Neuron (in vitro differentiated cells): ENCODE data around the gene DCP1B.

Source experiments
- H2AFZ ChIP-seq: one replicate; pipeline ENCODE4 v1.6.1; 2013; ENCODE audit warnings: low read depth, mild to moderate bottlenecking, inconsistent platforms, low read length, moderate library complexity
- H3K27me3 ChIP-seq: one replicate; pipeline ENCODE4 v1.6.1; 2013; ENCODE audit warnings: low read length; ENCODE audit not compliant: insufficient read depth
- H3K36me3 ChIP-seq: one replicate; pipeline ENCODE4 v1.6.1; 2013; ENCODE audit warnings: low read length; ENCODE audit not compliant: insufficient read depth
- H3K4me1 ChIP-seq: one replicate; pipeline ENCODE4 v1.6.1; 2013; ENCODE audit warnings: low read length; ENCODE audit not compliant: insufficient read depth
- H3K4me3 ChIP-seq: 2 replicates; pipeline ENCODE4 v1.5.1; 2013; ENCODE audit warnings: mild to moderate bottlenecking, low read length, moderate library complexity
- H3K9me3 ChIP-seq: one replicate; pipeline ENCODE4 v1.6.1; 2013; ENCODE audit warnings: low read length

DCP1B gene

DNA sequence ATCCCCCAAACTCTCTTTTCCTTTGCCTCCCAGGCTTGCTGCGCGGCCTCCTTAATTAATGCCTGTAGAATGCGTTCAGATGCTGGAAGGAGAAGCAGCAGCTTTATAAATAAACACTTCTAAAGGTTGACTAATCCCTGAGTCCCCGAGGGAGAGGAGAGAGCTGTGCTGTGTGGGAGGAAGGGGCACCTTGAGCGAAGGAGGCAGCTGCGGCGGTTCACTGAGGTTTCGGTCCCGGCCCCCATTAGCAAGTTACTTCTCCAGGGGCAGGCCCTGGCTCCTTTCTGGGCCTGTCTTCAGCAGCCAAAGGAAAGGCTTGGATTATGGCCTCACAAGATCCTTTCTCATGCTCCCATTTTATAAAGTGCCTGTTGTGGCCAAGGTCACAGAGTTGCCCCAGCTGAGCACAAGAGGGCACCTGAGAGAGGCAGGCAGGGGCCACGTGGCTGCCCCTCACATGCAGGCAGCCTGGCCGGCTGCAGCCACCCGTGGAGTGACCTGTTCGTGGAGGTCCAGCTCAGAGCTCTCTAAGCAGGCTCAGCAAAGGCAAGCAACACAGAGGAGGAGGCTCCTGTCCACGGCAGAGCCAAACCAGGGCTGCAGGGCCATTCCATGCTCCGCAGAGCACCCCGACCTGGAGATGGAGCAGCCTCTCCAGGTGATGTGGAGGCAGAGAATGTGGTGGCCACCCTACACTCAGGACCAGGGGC lies 70.8 kb downstream of the DCP1B start:
- no peak overlapping the region for H3K4me3 ChIP-seq
- no peaks in the 10 kb centered on the region for H3K9me3 ChIP-seq
- H2AFZ ChIP-seq, result no peak overlapping the region
- H3K4me1 ChIP-seq, result peaks cover 7% of the 10 kb centered on the region
- H3K27me3 ChIP-seq, result no peaks in the 10 kb centered on the region
- H3K36me3 ChIP-seq, result peaks cover 26% of the 10 kb centered on the region

DNA sequence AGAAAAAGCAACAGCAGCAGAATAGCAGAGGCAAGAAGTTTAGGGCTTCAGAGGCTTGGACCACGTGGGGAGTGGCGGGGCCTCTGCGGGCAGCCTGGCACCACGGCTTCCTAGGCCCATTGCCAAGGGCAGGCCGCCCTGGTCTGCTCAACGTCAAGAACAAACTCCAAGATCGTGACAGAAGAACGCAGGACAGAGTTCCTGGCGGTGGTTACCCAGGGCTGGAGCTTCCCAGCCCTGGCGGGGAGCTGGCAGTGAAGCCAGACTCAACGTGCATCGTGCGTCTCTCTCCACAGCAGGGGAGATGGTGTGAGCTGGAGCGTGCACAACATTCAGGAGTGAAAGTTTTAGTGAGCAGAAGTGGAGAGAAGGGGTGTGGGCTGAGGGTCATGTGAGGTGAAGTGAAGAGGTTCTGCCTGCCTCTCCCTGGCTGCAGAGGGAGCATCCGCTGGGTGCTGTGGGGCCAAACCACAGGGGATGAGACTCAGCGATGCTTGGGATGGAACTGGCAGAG lies 71.9 kb downstream of the DCP1B start:
- peaks cover 15% of the 10 kb centered on the region for H3K36me3 ChIP-seq
- H3K4me3 ChIP-seq, result no peak overlapping the region
- H3K27me3 ChIP-seq, result no peaks in the 10 kb centered on the region
- H3K4me1 ChIP-seq, result peaks cover 7% of the 10 kb centered on the region
- no peak overlapping the region for H2AFZ ChIP-seq
- H3K9me3 ChIP-seq, result no peaks in the 10 kb centered on the region

DNA sequence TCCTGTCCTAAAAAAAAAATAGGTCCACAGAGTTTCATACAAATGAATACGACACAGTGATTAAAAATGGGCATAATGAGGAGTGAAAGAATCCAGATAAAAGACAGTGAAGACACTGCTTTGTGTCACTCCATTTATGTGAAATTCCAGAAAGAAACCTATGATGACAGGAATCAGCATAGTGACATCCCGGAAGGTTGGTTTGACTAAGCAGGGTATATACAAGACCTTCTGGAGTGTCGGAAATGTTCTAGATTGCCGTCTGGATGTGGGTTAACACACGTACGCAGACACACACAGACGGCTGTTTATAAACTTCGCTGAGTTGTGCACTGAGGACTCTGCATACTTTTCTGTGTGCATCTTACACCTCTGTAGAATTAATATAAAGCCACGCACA lies 72.6 kb downstream of the DCP1B start:
- H3K36me3 ChIP-seq, result peaks cover 10% of the 10 kb centered on the region
- no peak overlapping the region for H2AFZ ChIP-seq
- peaks cover 7% of the 10 kb centered on the region for H3K4me1 ChIP-seq
- H3K27me3 ChIP-seq, result no peaks in the 10 kb centered on the region
- H3K4me3 ChIP-seq, result no peak overlapping the region
- H3K9me3 ChIP-seq, result no peaks in the 10 kb centered on the region

DNA sequence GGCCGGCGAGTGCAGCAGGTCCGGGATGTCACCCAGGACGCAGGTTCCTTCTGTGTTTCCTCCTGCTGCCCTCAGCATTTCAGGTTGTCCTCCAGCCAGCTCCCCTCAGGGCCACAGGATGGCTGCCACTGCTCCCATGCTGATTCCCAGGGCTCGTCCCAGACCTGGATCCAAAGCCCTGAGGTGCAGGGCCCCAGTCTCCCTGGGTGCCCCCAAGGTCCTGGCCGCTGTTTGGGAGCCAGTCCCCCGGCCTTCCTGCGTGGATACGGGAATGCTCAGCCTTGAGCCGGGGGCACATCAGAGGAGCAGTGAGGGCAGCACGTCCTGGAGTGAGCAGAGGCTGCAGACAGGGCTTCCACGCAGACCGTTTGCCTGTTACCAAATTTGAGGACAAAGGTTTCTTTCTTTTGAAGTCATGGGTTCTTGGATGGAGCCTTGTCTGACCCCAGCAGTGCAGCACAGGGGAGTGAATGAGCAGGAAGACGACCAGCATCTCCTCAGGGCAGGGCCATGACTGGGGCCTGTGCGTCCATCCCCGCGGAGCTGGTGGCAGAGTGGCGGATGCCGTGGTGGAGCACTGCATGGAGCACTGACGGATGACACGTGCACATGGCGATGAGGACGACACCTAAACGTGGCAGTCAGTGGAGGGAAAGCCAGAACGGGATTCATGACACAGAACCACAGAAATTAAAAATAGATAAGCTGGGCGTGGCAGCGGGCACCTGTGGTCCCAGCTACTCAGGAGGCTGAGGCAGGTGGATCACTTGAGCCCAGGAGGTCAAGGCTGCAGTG lies 73.3 kb downstream of the DCP1B start:
- H3K27me3 ChIP-seq, result no peaks in the 10 kb centered on the region
- no peak overlapping the region for H3K4me3 ChIP-seq
- peaks cover 7% of the 10 kb centered on the region for H3K4me1 ChIP-seq
- H2AFZ ChIP-seq, result no peak overlapping the region
- peaks cover 4% of the 10 kb centered on the region for H3K36me3 ChIP-seq
- H3K9me3 ChIP-seq, result no peaks in the 10 kb centered on the region

DNA sequence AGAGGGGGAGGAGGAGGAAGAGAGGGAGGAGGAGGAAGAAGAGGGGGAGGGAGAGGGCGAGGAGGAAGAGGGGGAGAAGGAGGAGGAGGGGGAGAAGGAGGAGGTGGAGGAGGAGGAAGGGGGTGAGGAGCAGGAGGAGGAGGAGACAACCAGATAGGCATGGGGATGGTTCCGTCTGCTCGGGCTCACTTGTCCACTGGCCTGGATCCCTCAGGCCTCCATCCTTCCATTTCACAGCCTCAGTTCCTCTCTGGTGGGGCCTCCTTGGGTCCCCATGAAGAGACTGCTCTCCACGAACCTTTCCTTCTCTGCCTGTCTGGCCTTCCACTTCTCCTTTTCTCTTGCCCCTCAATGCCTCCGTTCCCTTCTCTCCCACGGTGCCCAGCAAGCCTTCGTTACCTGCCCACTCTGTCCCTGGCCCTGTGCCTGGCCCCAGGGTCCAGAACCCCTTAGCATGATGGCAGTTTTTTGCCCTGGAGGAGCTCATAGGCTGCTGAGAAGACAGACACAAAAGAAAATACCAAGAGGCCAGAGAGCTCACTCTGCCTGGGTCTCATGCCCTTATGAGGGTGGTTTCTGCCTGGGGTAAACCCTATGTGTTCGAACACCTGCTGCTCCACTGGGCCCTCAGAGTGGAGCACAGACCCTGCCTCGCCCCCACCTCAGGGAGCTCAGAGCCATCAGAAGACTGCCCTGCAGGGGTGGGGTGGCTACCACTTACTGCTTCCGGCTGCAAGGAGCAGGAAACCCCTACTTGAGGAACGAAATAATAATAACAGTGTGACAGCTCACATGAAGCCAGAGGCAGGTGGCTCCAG lies 74.1 kb downstream of the DCP1B start:
- Histone ChIP-seq H3K36me3 (no peaks in the 10 kb centered on the region), H3K4me3 (no peak overlapping the region), H3K27me3 (no peaks in the 10 kb centered on the region), H3K9me3 (no peaks in the 10 kb centered on the region), H2AFZ (no peak overlapping the region), H3K4me1 (peaks cover 7% of the 10 kb centered on the region)

DNA sequence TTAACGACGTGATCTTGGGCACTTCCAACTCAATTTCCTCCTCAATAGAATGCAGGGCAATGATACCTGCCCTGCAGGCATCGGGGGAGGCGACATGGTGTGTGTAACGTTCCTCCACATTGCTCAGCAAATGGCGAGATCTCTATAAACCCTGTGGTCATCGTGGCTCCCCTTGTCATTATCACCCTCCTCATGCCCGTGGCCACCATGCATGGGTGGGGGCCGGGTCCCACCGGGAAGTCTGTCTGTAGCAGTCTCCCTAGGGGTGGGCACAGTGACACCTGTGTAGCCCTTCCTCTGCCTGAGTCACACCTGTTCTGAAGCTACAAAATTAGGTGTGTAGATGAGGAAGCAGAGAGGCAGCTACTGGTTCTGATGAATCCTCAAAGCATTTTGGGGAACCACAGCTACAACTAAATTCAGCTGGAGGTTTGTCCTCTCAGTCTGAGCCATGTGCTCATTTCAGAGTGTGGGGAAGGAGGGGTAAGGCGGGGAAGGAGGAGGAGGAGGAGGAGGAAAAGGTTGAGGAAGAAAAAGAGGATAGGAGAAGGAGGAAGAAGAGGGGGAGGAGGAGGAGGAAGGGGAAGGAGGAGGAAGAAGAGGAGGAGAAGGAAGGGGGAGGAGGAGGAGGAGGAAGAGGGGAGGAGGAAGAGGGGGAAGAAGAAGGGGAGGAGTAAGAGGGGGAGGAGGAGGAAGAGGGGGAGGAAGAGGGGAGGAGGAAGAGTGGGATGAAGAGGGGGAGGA lies 74.8 kb downstream of the DCP1B start:
- Histone ChIP-seq H2AFZ (no peak overlapping the region), H3K4me3 (no peak overlapping the region), H3K9me3 (no peaks in the 10 kb centered on the region), H3K36me3 (no peaks in the 10 kb centered on the region), H3K27me3 (no peaks in the 10 kb centered on the region), H3K4me1 (peaks cover 7% of the 10 kb centered on the region)

DNA sequence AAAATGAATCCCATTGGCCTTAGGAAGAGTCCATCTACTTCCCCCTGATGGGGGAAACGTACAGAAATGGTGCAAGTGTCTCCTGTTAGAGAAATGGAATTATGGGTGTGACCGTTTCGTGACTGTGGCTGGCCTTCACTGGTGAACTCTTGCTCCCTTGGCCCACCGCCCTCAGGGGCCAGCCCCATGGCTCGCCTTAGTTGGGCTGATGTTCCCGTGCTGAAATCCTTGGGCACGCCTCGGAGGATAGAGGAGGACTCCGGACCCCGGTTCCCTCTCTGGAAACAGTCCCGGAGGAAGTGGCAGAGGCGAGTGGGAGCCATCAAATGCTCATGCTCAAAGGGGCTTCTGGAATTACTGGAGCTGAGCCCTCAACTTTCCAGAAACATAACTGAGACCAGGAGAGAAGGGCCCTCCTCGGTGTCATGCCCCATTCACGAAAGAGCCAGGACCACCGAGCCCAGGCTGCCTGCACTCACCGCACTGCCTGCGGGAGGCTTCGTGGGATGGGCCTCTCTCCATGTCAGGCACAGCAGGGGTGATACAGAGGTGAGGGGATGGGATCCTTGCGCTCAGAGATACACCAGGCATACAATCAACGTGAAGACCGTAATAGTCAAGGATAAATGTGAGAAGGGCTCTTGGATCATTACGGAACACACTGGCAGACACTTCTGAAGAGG lies 75.7 kb downstream of the DCP1B start:
- Histone ChIP-seq H3K9me3 (no peaks in the 10 kb centered on the region), H3K27me3 (no peaks in the 10 kb centered on the region), H2AFZ (no peak overlapping the region), H3K4me3 (no peak overlapping the region), H3K4me1 (peaks cover 4% of the 10 kb centered on the region), H3K36me3 (no peaks in the 10 kb centered on the region)

DNA sequence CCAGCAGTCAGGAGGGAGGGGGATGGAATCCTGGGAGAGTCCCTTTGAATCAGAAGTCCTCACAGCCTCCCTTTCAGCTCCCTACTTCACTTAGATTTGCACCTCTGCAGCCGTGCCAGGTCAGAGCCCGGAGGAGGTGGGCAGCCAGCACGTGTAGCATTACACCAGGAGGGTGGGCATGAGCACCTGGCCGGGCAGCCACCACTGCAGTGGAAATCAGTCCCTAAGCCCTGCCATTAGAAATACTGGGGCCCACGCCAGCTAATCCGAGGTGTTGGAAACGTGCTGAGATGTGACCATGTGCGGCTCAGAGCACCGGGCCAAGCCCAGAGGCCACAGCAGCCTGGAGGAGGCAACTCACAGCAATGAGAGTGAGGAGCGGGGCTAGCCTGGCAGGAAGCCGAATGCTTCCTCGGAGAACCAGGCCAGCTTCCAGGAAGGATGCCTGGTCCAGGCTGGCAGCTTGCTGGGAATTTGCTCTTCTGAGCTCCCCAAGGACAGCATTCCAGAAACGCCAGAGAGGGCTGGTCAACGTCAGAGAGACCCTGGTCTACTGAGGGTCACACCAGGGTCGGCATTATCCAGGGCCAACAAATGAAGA lies 76.4 kb downstream of the DCP1B start:
- Histone ChIP-seq H3K36me3 (no peaks in the 10 kb centered on the region), H3K4me3 (no peak overlapping the region), H3K4me1 (no peaks in the 10 kb centered on the region), H3K9me3 (no peaks in the 10 kb centered on the region), H3K27me3 (no peaks in the 10 kb centered on the region), H2AFZ (no peak overlapping the region)

DNA sequence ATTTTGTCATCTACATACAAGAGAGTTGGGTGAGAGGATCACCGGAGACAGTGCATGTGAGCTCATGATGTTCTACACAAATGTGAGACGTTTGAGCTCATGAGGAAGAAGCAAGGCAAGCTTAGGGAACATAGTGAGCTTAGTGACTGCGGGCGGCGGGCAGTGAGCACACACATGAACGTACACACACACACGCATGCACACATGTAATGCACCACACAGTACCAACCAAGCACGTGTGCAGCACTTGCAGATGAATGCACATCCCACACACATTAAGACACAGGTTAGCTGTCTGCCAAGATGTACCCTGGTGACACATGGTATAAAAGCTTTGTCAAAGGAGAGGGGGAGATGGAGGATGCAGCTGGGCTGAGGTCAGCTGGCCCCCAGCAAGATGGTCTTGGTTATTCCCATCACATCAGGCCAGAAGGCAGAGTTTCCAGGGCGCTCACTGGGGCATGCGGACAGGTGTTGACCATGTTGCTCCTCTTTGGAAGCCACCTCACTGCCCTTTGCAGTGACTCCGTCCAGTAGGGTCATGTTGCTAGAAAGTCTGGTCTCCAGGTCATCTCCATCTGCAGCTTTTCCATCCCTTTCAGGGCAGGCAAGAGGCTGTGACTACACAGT lies 77.1 kb downstream of the DCP1B start:
- Histone ChIP-seq H3K4me3 (no peak overlapping the region), H3K27me3 (no peaks in the 10 kb centered on the region), H3K36me3 (no peaks in the 10 kb centered on the region), H2AFZ (no peak overlapping the region), H3K4me1 (no peaks in the 10 kb centered on the region), H3K9me3 (no peaks in the 10 kb centered on the region)

DNA sequence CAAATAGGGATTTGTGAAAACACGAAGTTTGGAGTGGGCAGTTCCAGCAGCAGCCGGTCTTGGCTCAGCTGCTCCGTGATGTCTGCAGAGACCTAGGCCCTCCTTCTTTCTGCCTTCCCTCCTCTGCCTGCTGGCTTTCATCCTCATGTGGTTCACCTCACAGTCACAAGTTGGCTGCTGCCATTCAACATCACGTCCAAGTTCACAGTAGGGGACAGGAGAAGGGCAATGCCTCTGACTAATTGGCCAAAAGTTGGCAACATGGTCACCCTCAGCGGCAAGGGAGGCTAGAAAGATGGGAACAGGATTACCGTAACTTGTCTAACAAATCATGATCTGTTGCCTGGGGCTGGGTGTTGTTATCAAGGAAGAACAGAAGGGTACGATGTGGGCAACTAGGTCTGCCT lies 78.0 kb downstream of the DCP1B start:
- no peaks in the 10 kb centered on the region for H3K27me3 ChIP-seq
- H3K4me1 ChIP-seq, result no peaks in the 10 kb centered on the region
- no peak overlapping the region for H2AFZ ChIP-seq
- H3K9me3 ChIP-seq, result no peaks in the 10 kb centered on the region
- H3K36me3 ChIP-seq, result no peaks in the 10 kb centered on the region
- H3K4me3 ChIP-seq, result no peak overlapping the region

DNA sequence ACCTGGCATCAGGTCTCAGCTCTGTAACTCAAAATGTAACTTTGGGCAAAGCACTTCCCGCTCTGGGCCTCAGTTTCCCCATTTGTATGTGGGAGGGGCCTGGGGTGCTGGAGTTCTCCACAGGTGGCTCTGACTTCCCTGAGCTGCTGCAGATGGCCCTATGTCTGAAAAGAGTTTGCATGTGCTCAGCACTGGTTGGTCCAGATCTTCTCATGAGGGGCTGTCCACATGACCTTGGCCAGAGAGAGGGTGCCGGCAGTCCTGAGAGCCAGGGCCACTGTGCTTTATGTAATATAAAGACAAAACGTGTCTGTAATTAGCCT lies 78.6 kb downstream of the DCP1B start:
- Histone ChIP-seq H3K27me3 (no peaks in the 10 kb centered on the region), H3K4me1 (no peaks in the 10 kb centered on the region), H3K36me3 (no peaks in the 10 kb centered on the region), H3K4me3 (no peak overlapping the region), H2AFZ (no peak overlapping the region), H3K9me3 (no peaks in the 10 kb centered on the region)
